Fibroblast of skin of back (primary cell): ENCODE results near the gene MED25.

Experiments used
- DNase-seq: peaks from one replicate; pipeline ENCODE4 v3.0.0-alpha.2; 2013

The MED25 gene

GRCh38 chr19:49875177-49875576 lies 57.1 kb downstream of the MED25 start:
- DNase-seq, result no peak

- DNase-seq, result peak; percentile 49
Observed at GRCh38 chr19:49875857-49876421, 57.9 kb downstream of the MED25 start.

- DNase-seq, result peak; percentile 98
Observed at GRCh38 chr19:49876422-49877019, 58.4 kb downstream of the MED25 start.

- peak; percentile 100 for DNase-seq
Observed at GRCh38 chr19:49877020-49877878, 59.2 kb downstream of the MED25 start, which contains the start of the genes AKT1S1 and TBC1D17. Gene AKT1S1 (minus strand): TSS chr19:49877355. CDS start chr19:49873295, 4,060 bp downstream. Gene TBC1D17 (plus strand): TSS chr19:49877702. CDS start chr19:49877724, 22 bp downstream.

- peak; percentile 97 for DNase-seq
Observed at GRCh38 chr19:49877879-49878743, 60.0 kb downstream of the MED25 start.

GRCh38 chr19:49878744-49879070 lies 60.6 kb downstream of the MED25 start:
- DNase-seq, result no peak

- no peak for DNase-seq
Observed at GRCh38 chr19:49879243-49879963, 61.3 kb downstream of the MED25 start.

GRCh38 chr19:49880162-49880869 lies 62.2 kb downstream of the MED25 start:
- DNase-seq, result no peak

GRCh38 chr19:49881186-49881585 lies 63.1 kb downstream of the MED25 start:
- no peak for DNase-seq

GRCh38 chr19:49881672-49882394 lies 63.7 kb downstream of the MED25 start:
- DNase-seq, result no peak

- no peak for DNase-seq
Observed at GRCh38 chr19:49882643-49883042, 64.6 kb downstream of the MED25 start.

GRCh38 chr19:49883094-49883493 lies 65.0 kb downstream of the MED25 start:
- no peak for DNase-seq

GRCh38 chr19:49884109-49884508 lies 66.0 kb downstream of the MED25 start:
- DNase-seq, result no peak

- DNase-seq, result no peak
Observed at GRCh38 chr19:49884760-49885159, 66.7 kb downstream of the MED25 start.
